GM23338 (cell line): ENCODE results near the gene PUDP. TPM values are rescaled to one million over a fixed set of nuclear protein-coding genes. Genes with fewer than 3 reads are reported as not detected.
"Not testable (repeated sequence)": the region's sequence is repeated elsewhere in the genome, so short reads cannot be mapped to it uniquely, and the experiment has no call there.

Experiments used
- ATAC-seq: fragments of 200-7000 bp; cut with Tn5 transposase; 3 replicates; pipeline ENCODE4 v1.9.1; 2020
- DNase-seq: peaks from one replicate; pipeline ENCODE4 v3.0.0-alpha.2; 2015; ENCODE audit warnings: low spot score
- H2AFZ ChIP-seq: fragments of 200-600 bp; sonication (generic); 2 replicates; pipeline ENCODE4 v1.8.0; 2016; ENCODE audit warnings: antibody characterized with exemption, mild to moderate bottlenecking, moderate library complexity
- H3F3A ChIP-seq: fragments of 200-600 bp; sonication (generic); replicated peaks from 2 replicates; pipeline ENCODE4 v1.8.0; 2017; ENCODE audit warnings: antibody characterized with exemption, mixed run types, low read depth
- H3K27ac ChIP-seq: fragments of 200-600 bp; sonication (generic); 2 replicates; pipeline ENCODE4 v1.6.1; 2016; ENCODE audit warnings: low read depth
- H3K27me3 ChIP-seq: fragments of 200-600 bp; sonication (generic); 2 replicates; pipeline ENCODE4 v1.8.0; 2016; ENCODE audit warnings: mild to moderate bottlenecking, mixed run types, moderate library complexity; ENCODE audit not compliant: insufficient read depth
- H3K36me3 ChIP-seq: fragments of 200-600 bp; sonication (generic); 2 replicates; pipeline ENCODE4 v1.8.0; 2016; ENCODE audit warnings: mild to moderate bottlenecking; ENCODE audit not compliant: insufficient read depth
- H3K4me1 ChIP-seq: fragments of 200-600 bp; sonication (generic); 2 replicates; pipeline ENCODE4 v1.8.0; 2016; ENCODE audit warnings: mild to moderate bottlenecking, moderate library complexity; ENCODE audit not compliant: insufficient read depth
- H3K4me2 ChIP-seq: fragments of 200-600 bp; sonication (generic); 2 replicates; pipeline ENCODE4 v1.7.1; 2017; ENCODE audit warnings: mixed run types
- H3K4me3 ChIP-seq: fragments of 200-600 bp; sonication (generic); 2 replicates; pipeline ENCODE4 v1.6.1; 2016; ENCODE audit warnings: mixed run types
- H3K79me2 ChIP-seq: fragments of 200-600 bp; sonication (generic); replicated peaks from 2 replicates; pipeline ENCODE4 v1.8.0; 2017; ENCODE audit warnings: mild to moderate bottlenecking; ENCODE audit not compliant: insufficient read depth
- H3K9me2 ChIP-seq: fragments of 200-600 bp; sonication (generic); 2 replicates; pipeline ENCODE4 v1.8.0; 2017; ENCODE audit not compliant: insufficient read depth
- H4K20me1 ChIP-seq: fragments of 200-600 bp; sonication (generic); replicated peaks from 2 replicates; pipeline ENCODE4 v1.8.0; 2017; ENCODE audit warnings: mild to moderate bottlenecking; ENCODE audit not compliant: insufficient read depth
- H3K27ac Mint-ChIP-seq: 2 replicates; pipeline ENCODE4 v1.8.0; 2020; ENCODE audit warnings: inconsistent platforms, mild to moderate bottlenecking, moderate library complexity, mixed read lengths
- H3K27me3 Mint-ChIP-seq: 3 replicates; pipeline ENCODE4 v1.8.0; 2022; ENCODE audit warnings: low read depth, mild to moderate bottlenecking, moderate library complexity, mixed read lengths, inconsistent platforms; ENCODE audit not compliant: insufficient read depth, poor library complexity
- H3K36me3 Mint-ChIP-seq: 3 replicates; pipeline ENCODE4 v1.8.0; 2021; ENCODE audit warnings: low read depth, mild to moderate bottlenecking, inconsistent platforms, moderate library complexity, mixed read lengths
- H3K4me1 Mint-ChIP-seq: 3 replicates; pipeline ENCODE4 v1.8.0; 2020; ENCODE audit warnings: mild to moderate bottlenecking, inconsistent platforms, mixed read lengths
- H3K4me3 Mint-ChIP-seq: 3 replicates; pipeline ENCODE4 v1.8.0; 2021; ENCODE audit warnings: moderate library complexity, mild to moderate bottlenecking, inconsistent platforms, mixed read lengths
- H3K9me3 Mint-ChIP-seq: 3 replicates; pipeline ENCODE4 v1.8.0; 2020; ENCODE audit warnings: moderate library complexity, mild to moderate bottlenecking, inconsistent platforms, mixed read lengths
- CREB1 ChIP-seq: fragments of 250-450 bp; sonication (Bioruptor Pico); IDR thresholded peaks from 2 replicates; pipeline ENCODE4 v1.5.0; 2020; ENCODE audit warnings: low read depth, mild to moderate bottlenecking, moderate library complexity
- CTCF ChIP-seq, 2 experiments: fragments of 200-600 bp in 1 of 2; sonication (generic) in 1 of 2; conservative IDR thresholded peaks; 2 replicates each; pipeline versions ENCODE4 v1.5.1 to v1.6.1; 2016 to 2017; ENCODE audit warnings: antibody characterized with exemption in 2 of 2, low read depth in 2 of 2, mild to moderate bottlenecking in 2 of 2, moderate library complexity in 1 of 2
- ETS1 ChIP-seq: IDR thresholded peaks from 2 replicates; pipeline ENCODE4 v1.6.1; 2016; ENCODE audit warnings: antibody characterized with exemption
- EZH2 ChIP-seq: fragments of 200-600 bp; sonication (generic); IDR thresholded peaks from one replicate; pipeline ENCODE4 v1.8.0; 2017; ENCODE audit warnings: antibody characterized with exemption, mild to moderate bottlenecking, low read depth; ENCODE audit not compliant: unreplicated experiment
- EZH2phosphoT487 ChIP-seq: fragments of 200-600 bp; sonication (generic); IDR thresholded peaks from one replicate; pipeline ENCODE4 v1.8.1; 2018; ENCODE audit warnings: antibody characterized with exemption; ENCODE audit not compliant: unreplicated experiment
- JUNB ChIP-seq: IDR thresholded peaks from one replicate; pipeline ENCODE4 v1.6.1; 2016; ENCODE audit warnings: antibody characterized with exemption; ENCODE audit not compliant: unreplicated experiment
- NANOG ChIP-seq: IDR thresholded peaks from 2 replicates; pipeline ENCODE4 v1.6.1; 2016; ENCODE audit warnings: antibody characterized with exemption, borderline replicate concordance
- POLR2AphosphoS5 ChIP-seq: IDR thresholded peaks from 2 replicates; pipeline ENCODE4 v1.6.1; 2016; ENCODE audit warnings: antibody characterized with exemption, low read depth
- REST ChIP-seq: IDR thresholded peaks from one replicate; pipeline ENCODE4 v1.6.1; 2018; ENCODE audit warnings: antibody characterized with exemption; ENCODE audit not compliant: unreplicated experiment
- STAT1 ChIP-seq: IDR thresholded peaks from one replicate; pipeline ENCODE4 v1.6.1; 2016; ENCODE audit warnings: antibody characterized with exemption; ENCODE audit not compliant: unreplicated experiment
- ZNF114 ChIP-seq: fragments of 250-450 bp; sonication (Bioruptor Pico); IDR thresholded peaks from 2 replicates; pipeline ENCODE4 v1.5.0; 2020; ENCODE audit warnings: mild to moderate bottlenecking, moderate library complexity
- ZNF331 ChIP-seq: fragments of 250-450 bp; sonication (Bioruptor Pico); IDR thresholded peaks from 2 replicates; pipeline ENCODE4 v1.5.0; 2020; ENCODE audit warnings: low read depth, mild to moderate bottlenecking, moderate library complexity
- polyA plus RNA-seq: library from polyadenylated mRNA; unstranded; fragments of >200 nt; fragmentation: Nextera tagmentation; extraction: Ambion mirVana; gene quantifications from 2 replicates; pipeline ENCODE4 v1.2.1, GENCODE V29; 2016
- total RNA-seq: library from RNA; depleted of rRNA; stranded (reverse); fragments of >200 nt; shearing (Covaris generic); gene quantifications from 2 replicates; pipeline ENCODE4 v1.2.3, GENCODE V29; 2014

PUDP gene
- total and polyA plus RNA-seq, 2 experiments from 2014 or later = 17.2 to 22.4 TPM

- no peak overlapping the region for H2AFZ ChIP-seq
- peaks cover 16% of the 10 kb centered on the region for H3K4me1 Mint-ChIP-seq
- H3K4me3 ChIP-seq = no peak overlapping the region
- peaks cover 8% of the 10 kb centered on the region; the same call in 2 of the 3 replicates for H3K9me3 Mint-ChIP-seq
- H3K4me1 ChIP-seq = no peaks in the 10 kb centered on the region
- H3K27me3 Mint-ChIP-seq = peaks cover 3% of the 10 kb centered on the region
- TF ChIP-seq POLR2AphosphoS5 (no peak), STAT1 (no peak), ZNF114 (no peak), EZH2phosphoT487 (no peak), JUNB (no peak), NANOG (no peak), ETS1 (no peak), CREB1 (CRISPR knock-in tag) (no peak), REST (no peak), CTCF (conservative IDR thresholded peaks at IDR 0.05; ENCODE audit: low read depth in 2 of 2) (no peak), ZNF331 (CRISPR knock-in tag) (no peak), EZH2 (no peak)
- DNase-seq = no peak
- H3K36me3 Mint-ChIP-seq = peaks cover 17% of the 10 kb centered on the region
- H3F3A ChIP-seq = no peaks in the 10 kb centered on the region
- H3K4me3 Mint-ChIP-seq = no peak overlapping the region
- H3K27me3 ChIP-seq = no peaks in the 10 kb centered on the region
- no peaks in the 10 kb centered on the region for H4K20me1 ChIP-seq
- no peaks in the 10 kb centered on the region for H3K36me3 ChIP-seq
- no peak overlapping the region for H3K27ac ChIP-seq
- no peaks in the 10 kb centered on the region for H3K79me2 ChIP-seq
- no peak overlapping the region for H3K4me2 ChIP-seq
- no peaks in the 10 kb centered on the region for H3K9me2 ChIP-seq
- no peak for ATAC-seq
- H3K27ac Mint-ChIP-seq = no peak overlapping the region
Measured at GRCh38 chrX:7045238-7045955, 102.6 kb downstream of the PUDP start.

GRCh38 chrX:7043796-7044433, 104.0 kb downstream of the PUDP start:
- peaks cover 11% of the 10 kb centered on the region for H3K4me1 Mint-ChIP-seq
- not testable (repeated sequence) for H4K20me1 ChIP-seq, H3K27ac Mint-ChIP-seq, H3K27me3 Mint-ChIP-seq, H3K27me3 ChIP-seq, H3K4me1 ChIP-seq, H3K36me3 ChIP-seq, H3K4me2 ChIP-seq, H3F3A ChIP-seq, H3K4me3 Mint-ChIP-seq, H3K9me3 Mint-ChIP-seq, H3K9me2 ChIP-seq, H2AFZ ChIP-seq, ATAC-seq, DNase-seq, H3K27ac ChIP-seq, H3K79me2 ChIP-seq, H3K4me3 ChIP-seq
- H3K36me3 Mint-ChIP-seq = peaks cover 10% of the 10 kb centered on the region
